ENCODE results near the gene INO80.

The INO80 gene

DNA sequence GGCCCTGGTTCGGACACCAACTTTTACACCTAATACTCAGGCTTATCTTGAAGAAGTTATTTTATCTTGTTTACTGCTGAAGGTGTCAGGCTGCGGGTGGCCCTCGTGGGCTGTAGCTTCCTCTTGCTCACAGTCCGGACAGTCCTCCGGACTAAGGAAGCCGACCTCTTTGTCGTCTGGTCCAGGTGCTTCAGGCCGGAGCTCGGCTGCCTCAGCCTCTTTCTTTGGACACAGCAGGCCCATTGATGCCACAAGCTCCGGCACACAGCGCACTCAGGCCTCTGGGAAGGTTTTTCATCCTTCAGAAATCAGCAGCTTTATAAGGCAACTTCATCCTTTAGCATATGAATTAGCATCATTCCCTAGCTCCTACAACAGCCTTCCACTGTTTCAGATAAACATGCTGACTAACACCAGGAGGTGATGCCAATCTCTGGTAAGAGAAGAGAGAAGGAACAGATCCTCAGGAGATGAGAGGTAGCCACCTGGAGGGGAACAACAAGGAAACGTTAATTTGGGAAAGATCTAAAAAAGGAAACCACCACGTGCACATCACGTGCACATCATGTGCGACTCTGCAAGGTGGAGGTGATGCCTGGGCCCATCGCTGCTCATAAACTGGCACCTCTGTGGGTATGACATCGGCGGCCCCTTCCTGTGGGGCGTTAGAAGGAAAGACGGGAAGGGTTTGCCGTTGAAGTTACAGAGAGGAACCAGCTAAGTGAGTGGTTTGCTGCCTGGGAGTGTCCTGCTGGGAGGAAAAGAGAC lies 167.2 kb downstream of the INO80 start:
- H3K27ac Mint-ChIP-seq, result no peak overlapping the region
- DNase-seq (no peak), ATAC-seq (replicated peaks) (no peak)
- H3K4me3 Mint-ChIP-seq, result no peak overlapping the region
- peaks cover 8% of the 10 kb centered on the region for H3K36me3 Mint-ChIP-seq (ENCODE audit: insufficient read depth)
- H3K27me3 Mint-ChIP-seq, result peaks cover 5 to 20% of the 10 kb centered on the region in 2 donors
- peaks cover 6 to 7% of the 10 kb centered on the region in 2 donors for H3K4me1 Mint-ChIP-seq (ENCODE audit: low read depth in 2 of 2)
- no peaks in the 10 kb centered on the region for H3K9me3 Mint-ChIP-seq

DNA sequence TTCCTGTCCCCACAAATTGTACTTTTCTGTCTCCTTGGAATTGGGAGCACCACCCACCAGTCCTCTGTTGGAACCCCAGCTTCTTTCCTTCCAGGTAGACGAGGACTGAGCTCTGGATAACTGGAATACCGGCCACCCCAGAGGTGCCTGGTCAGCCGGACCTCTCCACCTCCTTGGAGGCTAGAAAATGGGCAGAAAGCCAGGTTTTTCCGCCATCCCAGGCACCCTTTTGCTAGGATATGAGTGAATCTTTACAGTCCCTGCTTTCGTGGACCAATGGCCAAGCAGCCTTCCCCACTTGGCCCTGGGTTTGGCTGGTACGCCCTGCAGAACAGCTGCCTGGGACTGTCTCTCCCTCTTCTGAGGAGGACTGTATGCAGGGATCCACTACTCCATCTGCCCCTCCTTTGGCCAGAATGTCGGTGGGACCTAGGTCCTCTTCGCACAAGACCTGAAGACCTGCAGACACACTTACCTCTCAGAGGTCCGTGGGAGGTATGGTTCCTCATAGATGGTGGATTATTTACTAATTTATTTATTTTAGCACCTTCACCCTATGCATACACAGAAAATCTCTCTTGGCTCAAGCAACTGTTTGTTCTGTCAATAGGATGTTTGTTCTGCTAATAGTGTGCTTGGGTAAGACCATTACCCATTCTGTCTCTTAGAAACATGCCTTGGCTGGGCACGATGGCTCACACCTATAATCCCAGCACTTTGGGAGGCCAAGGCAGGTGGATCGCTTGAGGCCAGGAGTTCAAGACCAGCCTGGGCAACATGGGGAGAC lies 171.4 kb downstream of the INO80 start:
- Mint-ChIP-seq H3K27me3 (peaks cover 5 to 12% of the 10 kb centered on the region in 2 donors), H3K4me3 (peak overlapping the region in 1 of 2 donors; percentile 54), H3K4me1 (ENCODE audit: low read depth in 2 of 2) (peaks cover 18 to 23% of the 10 kb centered on the region in 2 donors), H3K9me3 (no peaks in the 10 kb centered on the region), H3K27ac (peak overlapping the region in 1 of 2 donors; percentile 38), H3K36me3 (ENCODE audit: insufficient read depth) (peaks cover 7% of the 10 kb centered on the region)
- ATAC-seq (replicated peaks) (no peak), DNase-seq (no peak)

DNA sequence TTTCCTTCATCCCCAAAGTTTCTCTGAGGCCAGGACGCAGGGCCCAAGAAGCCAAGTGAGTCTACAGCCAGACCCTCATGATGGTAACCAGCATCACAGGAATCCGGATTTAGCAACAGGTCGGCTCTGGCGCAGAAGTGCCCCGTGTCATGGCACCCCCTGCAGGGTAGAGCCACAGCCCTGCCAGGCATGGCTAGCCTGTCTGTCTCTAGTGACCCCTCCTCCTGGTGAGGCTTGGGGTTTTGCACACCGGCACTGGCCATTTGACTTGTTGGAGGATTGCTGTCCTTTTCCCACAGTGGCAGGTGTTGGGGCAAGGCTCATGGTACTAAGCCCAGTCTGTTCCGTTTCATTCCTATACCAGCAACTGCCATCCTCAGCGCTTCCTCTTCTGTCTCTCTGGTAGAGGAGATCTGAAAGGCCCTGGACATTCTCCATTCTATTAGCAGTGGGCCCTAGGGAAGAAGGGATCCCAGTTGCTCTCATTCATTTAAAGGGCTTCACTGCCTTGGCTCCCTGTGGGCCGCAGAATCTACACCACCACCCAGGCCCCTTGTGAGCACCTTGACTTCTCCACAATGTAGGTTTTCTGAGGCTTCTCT lies 172.2 kb downstream of the INO80 start:
- ATAC-seq (replicated peaks) (no peak), DNase-seq (no peak)
- Mint-ChIP-seq H3K4me3 (peak overlapping the region; percentile 54 to 82), H3K27ac (peak overlapping the region in 1 of 2 donors; percentile 38), H3K4me1 (ENCODE audit: low read depth in 2 of 2) (peaks cover 18 to 26% of the 10 kb centered on the region in 2 donors), H3K9me3 (no peaks in the 10 kb centered on the region), H3K36me3 (ENCODE audit: insufficient read depth) (peaks cover 7% of the 10 kb centered on the region), H3K27me3 (peaks cover 5% of the 10 kb centered on the region in 2 donors)

DNA sequence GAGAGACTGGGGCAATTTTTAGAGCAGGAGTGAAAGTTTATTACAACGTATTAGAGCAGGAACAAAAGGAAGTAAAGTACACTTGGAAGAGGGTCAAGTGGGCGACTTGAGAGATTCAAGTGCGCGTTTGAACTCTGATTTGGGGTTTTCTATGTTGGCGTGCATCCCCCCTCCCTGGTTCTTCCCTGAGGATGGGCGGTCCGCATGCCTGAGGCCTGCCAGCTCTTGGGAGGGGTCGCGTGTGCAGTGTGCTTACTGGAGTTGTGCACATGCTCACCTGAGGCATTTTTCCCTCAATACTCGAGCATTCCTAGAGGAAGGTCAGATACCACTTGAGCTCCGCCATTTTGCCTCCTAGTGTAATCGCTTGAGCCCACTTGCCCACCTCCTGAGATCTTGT lies 173.2 kb downstream of the INO80 start:
- peak overlapping the region; percentile 70 to 82 for H3K4me3 Mint-ChIP-seq
- DNase-seq (no peak), ATAC-seq (replicated peaks) (no peak)
- peaks cover 18 to 26% of the 10 kb centered on the region in 2 donors for H3K4me1 Mint-ChIP-seq (ENCODE audit: low read depth in 2 of 2)
- H3K27ac Mint-ChIP-seq, result peak overlapping the region in 1 of 2 donors; percentile 72
- peaks cover 7% of the 10 kb centered on the region for H3K36me3 Mint-ChIP-seq (ENCODE audit: insufficient read depth)
- H3K27me3 Mint-ChIP-seq, result no peaks in the 10 kb centered on the region
- H3K9me3 Mint-ChIP-seq, result no peaks in the 10 kb centered on the region

DNA sequence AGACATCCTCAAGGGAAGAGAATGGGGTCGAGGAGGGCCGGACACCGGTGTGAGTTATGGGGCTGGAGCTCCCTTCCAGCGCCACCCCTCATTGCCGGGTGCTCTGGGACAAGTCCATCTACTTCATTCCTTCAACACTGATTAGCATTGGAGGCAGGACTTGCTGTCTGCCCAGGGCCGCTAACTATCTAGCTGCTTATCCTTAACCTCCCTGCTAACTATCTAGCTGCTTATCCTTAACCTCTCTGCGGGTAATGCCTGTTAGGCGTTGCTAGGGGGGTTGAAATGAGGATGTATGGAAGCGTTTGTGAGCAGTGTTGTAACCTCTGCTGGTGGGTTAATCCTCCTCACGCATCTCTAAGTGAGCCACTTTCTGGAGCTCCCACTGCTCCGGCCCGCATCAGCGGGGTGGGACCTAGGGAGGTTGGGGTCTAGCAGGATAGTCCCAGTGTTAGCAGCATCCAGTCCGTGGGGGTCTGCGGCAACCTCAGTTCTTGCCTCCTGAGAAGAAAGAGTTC lies 173.7 kb downstream of the INO80 start:
- DNase-seq (no peak), ATAC-seq (replicated peaks) (peak; percentile 8)
- H3K4me3 Mint-ChIP-seq, result peak overlapping the region; percentile 70 to 82
- peaks cover 7% of the 10 kb centered on the region for H3K36me3 Mint-ChIP-seq (ENCODE audit: insufficient read depth)
- H3K4me1 Mint-ChIP-seq (ENCODE audit: low read depth in 2 of 2), result peaks cover 18 to 26% of the 10 kb centered on the region in 2 donors
- H3K9me3 Mint-ChIP-seq, result no peaks in the 10 kb centered on the region
- no peaks in the 10 kb centered on the region for H3K27me3 Mint-ChIP-seq
- peak overlapping the region in 1 of 2 donors; percentile 72 for H3K27ac Mint-ChIP-seq

DNA sequence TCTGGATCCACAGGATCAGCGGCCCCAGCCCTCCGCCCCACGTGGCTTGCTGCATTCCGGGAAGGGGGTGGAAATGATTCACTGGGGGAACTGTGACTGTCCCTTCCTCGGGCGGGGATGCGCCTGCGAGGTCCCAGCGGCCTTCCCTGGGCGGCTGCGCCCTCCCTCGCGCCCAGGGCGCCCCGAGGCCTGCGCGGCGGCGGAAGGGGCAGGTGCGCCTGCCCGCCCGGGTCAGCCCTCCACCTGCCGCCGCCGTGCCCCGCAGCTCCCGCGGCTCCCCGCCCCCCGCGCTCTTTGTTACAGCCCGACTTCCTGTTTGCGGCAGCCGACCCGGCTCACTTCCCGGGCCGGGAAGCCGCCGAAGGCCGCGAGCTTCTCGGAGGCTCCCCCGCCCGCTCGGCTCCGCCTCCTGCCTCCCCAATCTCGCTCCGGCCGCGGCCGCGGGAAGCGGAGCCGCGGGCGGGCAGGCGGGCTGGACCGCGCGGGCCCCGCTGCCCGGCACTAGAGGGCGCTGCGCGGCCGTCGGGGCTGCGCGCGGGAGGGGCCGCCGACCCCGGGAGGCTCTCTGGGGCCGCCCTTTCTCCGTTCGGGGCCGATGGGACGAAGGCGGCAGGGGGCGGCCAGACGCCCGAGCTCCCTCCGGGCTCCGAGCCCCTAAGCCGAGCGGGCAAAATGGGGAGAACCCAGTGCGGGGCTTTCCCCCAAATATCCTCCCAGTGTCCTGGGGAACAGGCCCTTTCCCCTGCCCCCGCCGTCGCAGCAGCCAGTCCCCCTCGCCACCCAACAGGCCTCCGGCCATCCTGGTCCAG lies 174.3 kb downstream of the INO80 start:
- Mint-ChIP-seq H3K36me3 (ENCODE audit: insufficient read depth) (peaks cover 7% of the 10 kb centered on the region), H3K27ac (peak overlapping the region; percentile 20 to 72), H3K9me3 (no peaks in the 10 kb centered on the region), H3K4me3 (peak overlapping the region; percentile 70 to 82), H3K27me3 (no peaks in the 10 kb centered on the region), H3K4me1 (ENCODE audit: low read depth in 2 of 2) (peaks cover 18 to 26% of the 10 kb centered on the region in 2 donors)
- peak; percentile 49 to 64 (median 54) for DNase-seq
- ATAC-seq (replicated peaks), result peak; percentile 75

DNA sequence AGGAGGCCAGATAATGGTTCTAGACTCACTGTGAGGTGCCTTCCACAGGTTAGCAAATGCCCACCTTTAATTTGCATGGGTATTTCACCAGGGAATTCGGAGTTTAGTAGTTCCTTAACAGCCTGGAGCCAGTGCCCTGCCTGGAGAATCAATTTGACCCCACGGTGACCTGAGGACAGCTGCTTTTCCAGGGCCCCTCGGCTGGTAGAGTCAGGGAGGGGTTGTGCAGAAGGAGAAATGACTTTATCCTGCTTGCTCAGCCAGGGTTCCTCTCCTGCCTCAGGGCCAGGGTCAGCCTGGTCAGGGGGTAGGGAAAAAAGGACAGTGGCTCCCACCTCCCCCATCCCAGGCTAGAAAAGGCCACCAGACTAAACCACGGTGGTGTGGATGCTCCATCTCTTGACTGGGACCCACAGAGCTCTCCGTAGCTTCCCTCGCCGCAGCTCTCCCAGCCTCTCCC lies 175.0 kb downstream of the INO80 start:
- H3K36me3 Mint-ChIP-seq (ENCODE audit: insufficient read depth), result peaks cover 7% of the 10 kb centered on the region
- ATAC-seq (replicated peaks) (no peak), DNase-seq (no peak)
- no peaks in the 10 kb centered on the region for H3K27me3 Mint-ChIP-seq
- H3K9me3 Mint-ChIP-seq, result no peaks in the 10 kb centered on the region
- H3K4me1 Mint-ChIP-seq (ENCODE audit: low read depth in 2 of 2), result peaks cover 18 to 26% of the 10 kb centered on the region in 2 donors
- H3K27ac Mint-ChIP-seq, result peak overlapping the region in 1 of 2 donors; percentile 20
- peak overlapping the region; percentile 38 to 70 for H3K4me3 Mint-ChIP-seq

DNA sequence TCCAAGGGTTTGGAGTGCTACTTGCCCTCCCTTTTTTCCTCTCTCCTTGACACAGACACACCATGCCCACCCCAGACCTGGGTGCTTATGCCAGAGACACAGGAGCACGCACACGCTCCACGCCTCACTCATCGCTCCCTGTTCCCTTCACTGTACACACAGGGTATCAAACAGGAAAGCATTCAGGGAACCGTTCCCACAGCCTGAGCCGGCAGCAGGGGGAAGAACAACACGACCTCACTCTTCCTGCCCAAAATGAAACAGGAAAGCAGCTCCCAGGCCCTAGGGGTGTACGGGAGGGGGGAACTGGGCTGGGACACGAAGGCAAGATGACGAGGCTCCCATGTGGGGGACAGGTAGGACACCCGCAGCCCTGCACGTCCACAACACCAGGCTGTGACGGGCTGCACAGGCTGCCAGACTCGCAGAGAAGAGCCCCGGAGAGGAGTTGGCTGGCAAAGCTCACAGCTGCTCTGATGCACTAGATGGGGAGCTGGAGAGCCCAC lies 175.7 kb downstream of the INO80 start:
- DNase-seq (no peak), ATAC-seq (replicated peaks) (peak; percentile 12)
- H3K27ac Mint-ChIP-seq, result no peak overlapping the region
- peak overlapping the region; percentile 38 to 70 for H3K4me3 Mint-ChIP-seq
- H3K27me3 Mint-ChIP-seq, result no peaks in the 10 kb centered on the region
- H3K9me3 Mint-ChIP-seq, result no peaks in the 10 kb centered on the region
- peaks cover 7% of the 10 kb centered on the region for H3K36me3 Mint-ChIP-seq (ENCODE audit: insufficient read depth)
- peaks cover 18 to 26% of the 10 kb centered on the region in 2 donors for H3K4me1 Mint-ChIP-seq (ENCODE audit: low read depth in 2 of 2)

DNA sequence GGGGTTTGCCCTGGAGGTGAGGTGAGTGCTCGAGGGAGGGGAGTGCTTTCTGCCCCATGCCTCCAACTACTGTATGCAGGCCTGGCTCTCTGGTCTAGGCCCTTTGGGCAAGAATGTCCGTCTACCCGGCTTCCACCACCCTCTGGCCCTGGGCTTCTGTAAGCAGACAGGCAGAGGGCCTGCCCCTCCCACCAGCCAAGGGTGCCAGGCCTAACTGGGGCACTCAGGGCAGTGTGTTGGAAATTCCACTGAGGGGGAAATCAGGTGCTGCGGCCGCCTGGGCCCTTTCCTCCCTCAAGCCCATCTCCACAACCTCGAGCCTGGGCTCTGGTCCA lies 177.6 kb downstream of the INO80 start:
- H3K27ac Mint-ChIP-seq, result no peak overlapping the region
- no peak for DNase-seq
- no peak for ATAC-seq (replicated peaks)
- H3K27me3 Mint-ChIP-seq, result peaks cover 2 to 4% of the 10 kb centered on the region in 2 donors
- peaks cover 18 to 26% of the 10 kb centered on the region in 2 donors for H3K4me1 Mint-ChIP-seq (ENCODE audit: low read depth in 2 of 2)
- no peaks in the 10 kb centered on the region for H3K9me3 Mint-ChIP-seq
- H3K36me3 Mint-ChIP-seq (ENCODE audit: insufficient read depth), result peaks cover 2% of the 10 kb centered on the region
- H3K4me3 Mint-ChIP-seq, result no peak overlapping the region

DNA sequence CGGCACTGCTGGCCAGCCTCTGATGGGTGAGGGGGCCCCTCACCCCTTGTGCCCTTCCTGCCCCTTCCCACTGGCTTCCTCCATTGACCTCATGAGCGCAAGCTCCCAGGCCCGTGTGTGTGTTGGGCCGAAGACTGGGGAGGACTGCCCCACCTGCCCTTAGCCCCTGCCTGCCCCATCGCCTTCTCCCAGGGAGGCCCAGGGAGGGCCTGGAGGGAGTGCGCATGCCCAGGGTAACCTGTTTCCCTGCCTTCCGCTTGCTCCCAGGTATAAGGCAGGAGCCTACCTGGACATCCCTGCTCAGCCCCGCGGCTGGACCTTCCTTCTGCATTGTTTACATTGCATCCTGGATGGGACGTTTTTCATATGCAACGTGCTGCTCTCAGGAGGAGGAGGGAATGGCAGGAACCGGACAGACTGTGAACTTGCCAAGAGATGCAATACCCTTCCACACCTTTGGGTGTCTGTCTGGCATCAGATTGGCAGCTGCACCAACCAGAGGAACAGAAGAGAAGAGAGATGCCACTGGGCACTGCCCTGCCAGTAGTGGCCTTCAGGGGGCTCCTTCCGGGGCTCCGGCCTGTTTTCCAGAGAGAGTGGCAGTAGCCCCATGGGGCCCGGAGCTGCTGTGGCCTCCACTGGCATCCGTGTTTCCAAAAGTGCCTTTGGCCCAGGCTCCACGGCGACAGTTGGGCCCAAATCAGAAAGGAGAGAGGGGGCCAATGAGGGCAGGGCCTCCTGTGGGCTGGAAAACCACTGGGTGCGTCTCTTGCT lies 178.1 kb downstream of the INO80 start:
- H3K4me1 Mint-ChIP-seq (ENCODE audit: low read depth in 2 of 2), result peaks cover 15 to 20% of the 10 kb centered on the region in 2 donors
- H3K27ac Mint-ChIP-seq, result no peak overlapping the region
- H3K36me3 Mint-ChIP-seq (ENCODE audit: insufficient read depth), result peaks cover 2% of the 10 kb centered on the region
- H3K4me3 Mint-ChIP-seq, result no peak overlapping the region
- H3K9me3 Mint-ChIP-seq, result no peaks in the 10 kb centered on the region
- DNase-seq, result no peak
- peak; percentile 13 for ATAC-seq (replicated peaks)
- H3K27me3 Mint-ChIP-seq, result peaks cover 8 to 9% of the 10 kb centered on the region in 2 donors

DNA sequence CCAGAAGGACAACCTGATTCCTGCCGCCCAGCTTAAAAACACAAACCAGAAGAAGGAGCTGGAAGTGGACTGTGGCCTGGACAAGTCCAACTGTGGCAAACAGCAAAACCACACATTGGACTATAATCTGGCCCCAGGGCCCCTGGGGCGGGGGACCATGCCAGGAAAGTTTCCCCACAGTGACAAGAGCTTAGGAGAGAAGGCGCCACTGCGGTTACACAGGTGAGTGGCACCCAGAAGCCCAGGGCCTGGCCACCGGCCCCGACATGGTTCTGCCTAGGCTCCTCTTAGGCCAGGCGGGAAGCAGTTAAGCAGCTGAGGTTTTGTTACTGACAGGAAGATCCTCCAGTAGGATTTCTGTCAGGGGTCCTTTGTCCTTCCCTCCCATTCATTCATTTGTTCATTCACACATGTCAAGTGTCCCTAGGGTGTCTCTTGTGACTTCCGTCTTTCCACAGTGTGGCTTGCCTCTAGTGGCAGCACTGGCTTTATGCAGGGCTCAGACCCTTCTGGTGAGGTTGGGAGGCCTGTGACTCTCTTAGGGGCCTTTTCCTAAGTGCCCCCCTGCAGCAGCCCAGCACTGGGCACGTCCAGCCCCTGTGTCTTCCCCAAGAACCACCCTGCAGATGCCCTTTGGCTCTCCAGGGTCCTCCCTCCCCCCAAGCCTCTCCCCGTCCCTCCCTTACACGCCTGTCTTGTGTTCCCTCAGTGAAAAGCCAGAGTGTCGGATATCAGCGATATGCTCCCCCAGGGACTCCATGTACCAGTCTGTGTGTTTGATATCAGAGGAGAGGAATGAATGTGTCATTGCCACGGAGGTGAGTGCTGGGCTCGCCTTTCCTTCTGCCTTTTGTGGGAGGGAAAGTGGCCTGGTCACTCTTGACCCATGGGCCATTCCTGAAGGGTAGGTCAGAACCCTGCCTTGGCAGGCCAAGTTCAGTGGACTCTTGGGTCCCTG lies 179.1 kb downstream of the INO80 start:
- Mint-ChIP-seq H3K27me3 (peaks cover 13 to 19% of the 10 kb centered on the region in 2 donors), H3K9me3 (no peaks in the 10 kb centered on the region), H3K4me1 (ENCODE audit: low read depth in 2 of 2) (peaks cover 6 to 15% of the 10 kb centered on the region in 2 donors), H3K36me3 (ENCODE audit: insufficient read depth) (no peaks in the 10 kb centered on the region), H3K4me3 (no peak overlapping the region), H3K27ac (no peak overlapping the region)
- ATAC-seq (replicated peaks) (no peak), DNase-seq (no peak)

All from effector memory CD8-positive, alpha-beta T cell (primary cell).